ENCODE results near the gene ERBB4.

GRCh38 chr2:212477571-212477970 lies 61.0 kb downstream of the ERBB4 start:
- TF ChIP-seq, protein P1, sequence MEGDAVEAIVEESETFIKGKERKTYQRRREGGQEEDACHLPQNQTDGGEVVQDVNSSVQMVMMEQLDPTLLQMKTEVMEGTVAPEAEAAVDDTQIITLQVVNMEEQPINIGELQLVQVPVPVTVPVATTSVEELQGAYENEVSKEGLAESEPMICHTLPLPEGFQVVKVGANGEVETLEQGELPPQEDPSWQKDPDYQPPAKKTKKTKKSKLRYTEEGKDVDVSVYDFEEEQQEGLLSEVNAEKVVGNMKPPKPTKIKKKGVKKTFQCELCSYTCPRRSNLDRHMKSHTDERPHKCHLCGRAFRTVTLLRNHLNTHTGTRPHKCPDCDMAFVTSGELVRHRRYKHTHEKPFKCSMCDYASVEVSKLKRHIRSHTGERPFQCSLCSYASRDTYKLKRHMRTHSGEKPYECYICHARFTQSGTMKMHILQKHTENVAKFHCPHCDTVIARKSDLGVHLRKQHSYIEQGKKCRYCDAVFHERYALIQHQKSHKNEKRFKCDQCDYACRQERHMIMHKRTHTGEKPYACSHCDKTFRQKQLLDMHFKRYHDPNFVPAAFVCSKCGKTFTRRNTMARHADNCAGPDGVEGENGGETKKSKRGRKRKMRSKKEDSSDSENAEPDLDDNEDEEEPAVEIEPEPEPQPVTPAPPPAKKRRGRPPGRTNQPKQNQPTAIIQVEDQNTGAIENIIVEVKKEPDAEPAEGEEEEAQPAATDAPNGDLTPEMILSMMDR (IDR thresholded peaks at IDR 0.05; ENCODE audit: insufficient read depth, low read depth, low read length): no peak
- TF ChIP-seq EZH2 (IDR thresholded peaks at IDR 0.05; ENCODE audit: insufficient read depth, low read length): no peak

Measured in astrocyte (in vitro differentiated cells and primary cell).